HepG2 (cell line): Measurements from ENCODE around the gene PPP1R8. TPM values are rescaled to one million over a fixed set of nuclear protein-coding genes. Genes with fewer than 3 reads are reported as not detected.
"Not testable (repeated sequence)": the region's sequence is repeated elsewhere in the genome, so short reads cannot be mapped to it uniquely, and the experiment has no call there.

Experiments used
- ATAC-seq: fragments of 200-7000 bp; cut with Tn5 transposase; 3 replicates; pipeline ENCODE4 v1.9.1; 2020; ENCODE audit warnings: mild to moderate bottlenecking, moderate library complexity
- BruUV-seq: library from RNA; stranded (reverse); fragments of 400-500 nt; replicated peaks from 2 replicates; lab custom pipeline; 2021; lab: Mats Ljungman, UMichigan
- CTCF ChIA-PET: fragments of 300-600 bp; formaldehyde crosslinking; extraction: SDS; loops from one replicate; lab custom pipeline; 2021; ENCODE audit warnings: low total read pairs, inconsistent platforms, low intra/inter-chr PET ratio; lab: Yijun Ruan, JAX
- POLR2A ChIA-PET: fragments of 350-600 bp; sonication (Branson Sonifier 250); formaldehyde crosslinking; loops from one replicate; lab custom pipeline; 2020; ENCODE audit warnings: antibody characterized with exemption, inconsistent platforms; lab: Yijun Ruan, JAX
- DNase-seq: peaks from one replicate; pipeline ENCODE4 v3.0.0-alpha.2; 2015; ENCODE audit warnings: low spot score
- FAIRE-seq: peaks from 3 replicates; lab custom pipeline; 2011; peaks lifted over from hg19 to GRCh38; lab: Jason Lieb, UNC
- H2AFZ ChIP-seq: one replicate; pipeline ENCODE4 v1.6.1; 2011; ENCODE audit warnings: low read length, inconsistent platforms
- H3K27ac ChIP-seq: fragments of 300-600 bp; 3 replicates; pipeline ENCODE4 v1.8.0; 2011; ENCODE audit warnings: mixed run types, mild to moderate bottlenecking, mixed read lengths, low read length, inconsistent platforms; ENCODE audit not compliant: insufficient read depth; ENCODE audit errors: extremely low read length
- H3K27me3 ChIP-seq, 2 experiments: fragments of 200-600 bp in 1 of 2; 2 replicates in 1 of 2; 3 replicates in 1 of 2; pipeline versions ENCODE4 v1.6.0 to v1.8.0; 2011; ENCODE audit warnings: low read length in 2 of 2, mild to moderate bottlenecking in 2 of 2, moderate library complexity in 2 of 2, inconsistent platforms in 1 of 2; ENCODE audit not compliant: insufficient read depth in 2 of 2, control insufficient read depth in 1 of 2
- H3K36me3 ChIP-seq, 2 experiments: fragments of 200-600 bp in 1 of 2; replicated peaks in 1 of 2; 2 replicates in 1 of 2; 3 replicates in 1 of 2; pipeline versions ENCODE4 v1.5.1 to v1.8.0; 2011; ENCODE audit warnings: low read length in 2 of 2, inconsistent platforms in 1 of 2; ENCODE audit not compliant: insufficient read depth in 2 of 2, control insufficient read depth in 1 of 2
- H3K4me1 ChIP-seq: 2 replicates; pipeline ENCODE4 v1.5.1; 2012; ENCODE audit warnings: low read length, inconsistent platforms; ENCODE audit not compliant: insufficient read depth
- H3K4me2 ChIP-seq: 2 replicates; pipeline ENCODE4 v1.6.0; 2011; ENCODE audit warnings: low read depth, low read length, inconsistent platforms
- H3K4me3 ChIP-seq, 3 experiments: fragments of 200-600 bp in 1 of 3; sonication (generic), shearing (Covaris generic) in 1 of 3; replicated peaks in 1 of 3; 2 replicates each; pipeline ENCODE4 v1.5.1; 2011 to 2016; ENCODE audit warnings: low read length in 3 of 3, inconsistent platforms in 2 of 3, low read depth in 2 of 3, mild to moderate bottlenecking in 2 of 3, control low read depth in 1 of 3, mixed read lengths in 1 of 3; ENCODE audit not compliant: insufficient read depth in 1 of 3
- H3K79me2 ChIP-seq: one replicate; pipeline ENCODE4 v1.6.1; 2011; ENCODE audit warnings: low read length, inconsistent platforms; ENCODE audit not compliant: insufficient read depth
- H3K9ac ChIP-seq: 2 replicates; pipeline ENCODE4 v1.6.0; 2011; ENCODE audit warnings: mild to moderate bottlenecking, low read depth, low read length, inconsistent platforms; ENCODE audit not compliant: insufficient read depth
- H3K9me3 ChIP-seq: 2 replicates; pipeline ENCODE4 v1.5.1; 2012; ENCODE audit warnings: mild to moderate bottlenecking, low read length
- H4K20me1 ChIP-seq: 2 replicates; pipeline ENCODE4 v1.6.0; 2011; ENCODE audit warnings: inconsistent platforms, mild to moderate bottlenecking, low read length, moderate library complexity; ENCODE audit not compliant: insufficient read depth
- HOXD1 ChIP-seq: sonication (generic); formaldehyde crosslinking; IDR thresholded peaks from 2 replicates; pipeline ENCODE4 v1.5.0; 2020; ENCODE audit warnings: missing genetic modification reagents
- MAFK ChIP-seq, 2 experiments: IDR thresholded peaks in 1 of 2; conservative IDR thresholded peaks in 1 of 2; 2 replicates each; pipeline ENCODE4 v1.6.1; 2011; ENCODE audit warnings: improper control_type of control experiment in 2 of 2, low read length in 2 of 2
- NFYB ChIP-seq: sonication (generic); formaldehyde crosslinking; IDR thresholded peaks from 2 replicates; pipeline ENCODE4 v1.4.0; 2020; ENCODE audit warnings: missing genetic modification reagents
- WGBS: methylation state at CpG from one replicate; pipeline ENCODE4 v1.1.6; 2017; ENCODE audit warnings: low lambda C conversion rate; 5-methylcytosine and 5-hydroxymethylcytosine counted together
- in situ Hi-C: cut with HindIII; loops from 2 replicates; pipeline ENCODE4 v1.10.0; 2017; ENCODE audit warnings: low pct_unique_long_range_greater_than_20kb; ENCODE audit not compliant: extremely low pct_ligation_motif_present
- intact Hi-C: fragments of 100-400 bp; cut with micrococcal nuclease; formaldehyde crosslinking; loops from one replicate; pipeline ENCODE4 v1.10.0; 2022; ENCODE audit not compliant: unreplicated experiment
- polyA plus RNA-seq, 8 experiments: library from polyadenylated mRNA; depleted of rRNA in 3 of 8; stranded (reverse) in 7 of 8; unstranded in 1 of 8; fragments of >200 nt; fragmentation: Illumina TruSeq in 4 of 8; extraction: Trizol in 4 of 8; gene quantifications; 2 replicates each; pipeline versions ENCODE4 v1.2.1 to v1.2.3, GENCODE V29; 2011 to 2016; ENCODE audit warnings: low read depth in 4 of 8, missing spikeins in 1 of 8, mixed read lengths in 1 of 8; ENCODE audit not compliant: insufficient read depth in 1 of 8
- total RNA-seq, 5 experiments: library from RNA; depleted of rRNA; stranded (reverse); fragments of >200 nt; fragmentation: Illumina TruSeq; extraction: Trizol; gene quantifications; 2 replicates each; pipeline ENCODE4 v1.2.3, GENCODE V29; 2016; ENCODE audit warnings: low read depth in 1 of 5
- TF ChIP-seq, protein P1 (sequence below): sonication (generic); formaldehyde crosslinking; IDR thresholded peaks from 2 replicates; pipeline ENCODE4 v1.4.0; 2020; ENCODE audit warnings: mild to moderate bottlenecking, missing genetic modification reagents
- TF ChIP-seq, protein P2 (sequence below): sonication (generic); formaldehyde crosslinking; IDR thresholded peaks from 2 replicates; pipeline ENCODE4 v1.4.0; 2020; ENCODE audit warnings: missing genetic modification reagents

The PPP1R8 gene
- total and polyA plus RNA-seq, 2 of the 13 experiments (the other 11 are each of a cell fraction or from before 2014, with no cell fraction given) = 38.3 to 62.2 TPM

- TF ChIP-seq, protein P1, sequence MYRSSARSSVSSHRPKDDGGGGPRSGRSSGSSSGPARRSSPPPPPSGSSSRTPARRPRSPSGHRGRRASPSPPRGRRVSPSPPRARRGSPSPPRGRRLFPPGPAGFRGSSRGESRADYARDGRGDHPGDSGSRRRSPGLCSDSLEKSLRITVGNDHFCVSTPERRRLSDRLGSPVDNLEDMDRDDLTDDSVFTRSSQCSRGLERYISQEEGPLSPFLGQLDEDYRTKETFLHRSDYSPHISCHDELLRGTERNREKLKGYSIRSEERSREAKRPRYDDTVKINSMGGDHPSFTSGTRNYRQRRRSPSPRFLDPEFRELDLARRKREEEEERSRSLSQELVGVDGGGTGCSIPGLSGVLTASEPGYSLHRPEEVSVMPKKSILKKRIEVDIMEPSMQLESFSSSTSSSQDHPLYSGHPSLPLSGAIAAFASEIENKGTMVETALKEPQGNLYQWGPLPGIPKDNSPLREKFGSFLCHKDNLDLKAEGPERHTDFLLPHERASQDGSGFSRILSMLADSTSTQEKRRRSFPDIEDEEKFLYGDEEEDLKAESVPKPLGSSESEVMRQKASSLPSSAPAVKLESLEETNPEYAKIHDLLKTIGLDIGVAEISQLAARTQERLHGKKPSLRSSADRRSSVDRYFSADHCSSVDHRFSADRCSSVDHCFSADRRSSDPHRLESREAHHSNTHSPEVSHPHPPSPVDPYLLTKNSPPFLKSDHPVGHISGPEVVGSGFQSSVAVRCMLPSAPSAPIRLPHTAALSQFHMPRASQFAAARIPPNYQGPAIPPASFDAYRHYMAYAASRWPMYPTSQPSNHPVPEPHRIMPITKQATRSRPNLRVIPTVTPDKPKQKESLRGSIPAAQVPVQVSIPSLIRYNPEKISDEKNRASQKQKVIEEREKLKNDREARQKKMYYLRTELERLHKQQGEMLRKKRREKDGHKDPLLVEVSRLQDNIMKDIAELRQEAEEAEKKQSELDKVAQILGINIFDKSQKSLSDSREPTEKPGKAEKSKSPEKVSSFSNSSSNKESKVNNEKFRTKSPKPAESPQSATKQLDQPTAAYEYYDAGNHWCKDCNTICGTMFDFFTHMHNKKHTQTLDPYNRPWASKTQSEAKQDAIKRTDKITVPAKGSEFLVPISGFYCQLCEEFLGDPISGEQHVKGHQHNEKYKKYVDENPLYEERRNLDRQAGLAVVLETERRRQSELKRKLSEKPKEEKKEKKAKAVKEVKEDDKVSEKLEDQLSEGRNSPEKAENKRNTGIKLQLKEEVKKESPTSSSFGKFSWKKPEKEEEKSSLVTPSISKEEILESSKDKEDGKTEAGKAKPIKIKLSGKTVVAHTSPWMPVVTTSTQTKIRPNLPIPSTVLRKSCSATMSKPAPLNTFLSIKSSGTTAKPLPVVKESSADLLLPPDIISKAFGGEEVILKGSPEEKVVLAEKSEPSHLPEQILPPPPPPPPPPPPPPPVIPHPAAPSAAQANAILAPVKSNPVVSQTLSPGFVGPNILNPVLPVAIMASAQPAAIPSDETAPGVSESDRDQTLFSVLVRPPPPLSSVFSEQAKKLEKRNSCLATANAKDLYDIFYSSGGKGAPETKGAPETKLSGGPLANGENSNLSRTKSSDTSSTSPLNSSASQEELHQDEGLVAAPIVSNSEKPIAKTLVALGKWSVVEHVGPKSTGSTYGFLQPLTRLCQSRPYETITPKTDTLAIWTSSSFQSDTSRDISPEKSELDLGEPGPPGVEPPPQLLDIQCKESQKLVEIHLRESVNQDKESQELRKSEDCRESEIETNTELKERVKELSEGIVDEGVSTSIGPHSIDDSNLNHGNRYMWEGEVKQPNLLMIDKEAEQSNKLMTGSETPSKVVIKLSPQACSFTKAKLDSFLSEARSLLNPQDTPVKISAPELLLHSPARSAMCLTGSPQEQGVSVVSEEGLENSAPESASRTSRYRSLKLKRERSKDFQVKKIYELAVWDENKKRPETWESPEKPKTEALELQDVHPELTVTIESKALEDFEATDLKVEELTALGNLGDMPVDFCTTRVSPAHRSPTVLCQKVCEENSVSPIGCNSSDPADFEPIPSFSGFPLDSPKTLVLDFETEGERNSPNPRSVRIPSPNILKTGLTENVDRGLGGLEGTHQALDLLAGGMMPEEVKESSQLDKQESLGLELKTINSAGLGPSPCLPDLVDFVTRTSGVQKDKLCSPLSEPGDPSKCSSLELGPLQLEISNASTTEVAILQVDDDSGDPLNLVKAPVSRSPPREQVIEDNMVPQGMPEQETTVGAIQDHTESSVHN = no peak
- TF ChIP-seq, protein P2, sequence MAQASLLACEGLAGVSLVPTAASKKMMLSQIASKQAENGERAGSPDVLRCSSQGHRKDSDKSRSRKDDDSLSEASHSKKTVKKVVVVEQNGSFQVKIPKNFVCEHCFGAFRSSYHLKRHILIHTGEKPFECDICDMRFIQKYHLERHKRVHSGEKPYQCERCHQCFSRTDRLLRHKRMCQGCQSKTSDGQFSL (CRISPR knock-in tag) = no peak
- TF ChIP-seq HOXD1 (CRISPR knock-in tag) = no peak
Measured at GRCh38 chr1:27789540-27790041, 41.0 kb upstream of the PPP1R8 start (continued).

- TF ChIP-seq MAFK (conservative IDR thresholded peaks at IDR 0.05 in 1 of 2, IDR thresholded peaks at IDR 0.05 in 1 of 2; ENCODE audit: low read length in 2 of 2) (peak; percentile 3 to 48; a peak in 2 of 4 replicates), NFYB (CRISPR knock-in tag) (peak; percentile 56)
- H3K27ac ChIP-seq, H3K9ac ChIP-seq, H3K4me1 ChIP-seq, POLR2A ChIA-PET, FAIRE-seq, CTCF ChIA-PET, BruUV-seq, H3K4me2 ChIP-seq, H4K20me1 ChIP-seq, H2AFZ ChIP-seq, DNase-seq, in situ Hi-C loops, intact Hi-C loops, H3K4me3 ChIP-seq, H3K27me3 ChIP-seq, H3K9me3 ChIP-seq, H3K79me2 ChIP-seq, ATAC-seq: not testable (repeated sequence)
- peaks cover 2 to 32% of the 10 kb centered on the region in 2 experiments for H3K36me3 ChIP-seq
- 98% methylated on average over 3 of the region's 3 CpGs for WGBS
Measured at GRCh38 chr1:27790270-27790669, 40.3 kb upstream of the PPP1R8 start.
